ENCODE results near the gene LGALS3.

LGALS3 gene

GRCh38 chr14:55123852-55124639, 5.0 kb upstream of the LGALS3 start:
- H3K27me3 ChIP-seq (ENCODE audit: low read length) = no peaks in the 10 kb centered on the region
- H4K20me1 ChIP-seq (ENCODE audit: low read depth, low read length) = no peaks in the 10 kb centered on the region
- H3K9ac ChIP-seq (ENCODE audit: low read length) = no peak overlapping the region
- H3K27ac ChIP-seq (ENCODE audit: low read depth, low read length) = no peak overlapping the region
- no peak overlapping the region for H3K4me2 ChIP-seq (ENCODE audit: low read depth, low read length, poor library complexity, severe bottlenecking)
- no peak for TF ChIP-seq CTCF (IDR thresholded peaks at IDR 0.05; ENCODE audit: insufficient read depth, low read length, poor library complexity, severe bottlenecking)
- no peak for TF ChIP-seq EZH2phosphoT487 (conservative IDR thresholded peaks at IDR 0.05; ENCODE audit: low read length)
- H3K9me2 ChIP-seq (replicated peaks; ENCODE audit: insufficient read depth, low read length) = no peaks in the 10 kb centered on the region
- H3K9me3 ChIP-seq (ENCODE audit: insufficient read depth, low read length) = no peaks in the 10 kb centered on the region
- H3K79me2 ChIP-seq (ENCODE audit: insufficient read depth, low read length) = no peaks in the 10 kb centered on the region
- H3K36me3 ChIP-seq (ENCODE audit: low read length) = no peaks in the 10 kb centered on the region
- H3F3A ChIP-seq (ENCODE audit: insufficient read depth) = no peaks in the 10 kb centered on the region; the same call in 1 of the 2 replicates
- no peak overlapping the region for H3K4me3 ChIP-seq (ENCODE audit: insufficient read depth, low read length, poor library complexity, severe bottlenecking)
- H2AFZ ChIP-seq (ENCODE audit: low read depth, low read length, severe bottlenecking) = no peak overlapping the region

GRCh38 chr14:55124774-55125386, 4.2 kb upstream of the LGALS3 start:
- Histone ChIP-seq H4K20me1 (ENCODE audit: low read depth, low read length) (no peaks in the 10 kb centered on the region), H3K9me3 (ENCODE audit: insufficient read depth, low read length) (no peaks in the 10 kb centered on the region), H3K27me3 (ENCODE audit: low read length) (no peaks in the 10 kb centered on the region), H3F3A (ENCODE audit: insufficient read depth) (no peaks in the 10 kb centered on the region; the same call in 1 of the 2 replicates), H3K79me2 (ENCODE audit: insufficient read depth, low read length) (no peaks in the 10 kb centered on the region), H2AFZ (ENCODE audit: low read depth, low read length, severe bottlenecking) (no peak overlapping the region), H3K4me2 (ENCODE audit: low read depth, low read length, poor library complexity, severe bottlenecking) (no peak overlapping the region), H3K4me3 (ENCODE audit: insufficient read depth, low read length, poor library complexity, severe bottlenecking) (no peak overlapping the region), H3K9me2 (replicated peaks; ENCODE audit: insufficient read depth, low read length) (no peaks in the 10 kb centered on the region), H3K9ac (ENCODE audit: low read length) (no peak overlapping the region), H3K36me3 (ENCODE audit: low read length) (no peaks in the 10 kb centered on the region), H3K27ac (ENCODE audit: low read depth, low read length) (no peak overlapping the region)
- no peak for TF ChIP-seq CTCF (IDR thresholded peaks at IDR 0.05; ENCODE audit: insufficient read depth, low read length, poor library complexity, severe bottlenecking)
- no peak for TF ChIP-seq EZH2phosphoT487 (conservative IDR thresholded peaks at IDR 0.05; ENCODE audit: low read length)

- H4K20me1 ChIP-seq (ENCODE audit: low read depth, low read length) = no peaks in the 10 kb centered on the region
- no peaks in the 10 kb centered on the region for H3K9me2 ChIP-seq (replicated peaks; ENCODE audit: insufficient read depth, low read length)
- no peak overlapping the region for H3K4me2 ChIP-seq (ENCODE audit: low read depth, low read length, poor library complexity, severe bottlenecking)
- no peaks in the 10 kb centered on the region; the same call in 1 of the 2 replicates for H3F3A ChIP-seq (ENCODE audit: insufficient read depth)
- no peak overlapping the region for H3K27ac ChIP-seq (ENCODE audit: low read depth, low read length)
- H2AFZ ChIP-seq (ENCODE audit: low read depth, low read length, severe bottlenecking) = no peak overlapping the region
- TF ChIP-seq CTCF (IDR thresholded peaks at IDR 0.05; ENCODE audit: insufficient read depth, low read length, poor library complexity, severe bottlenecking) (no peak), EZH2phosphoT487 (conservative IDR thresholded peaks at IDR 0.05; ENCODE audit: low read length) (no peak)
- H3K9me3 ChIP-seq (ENCODE audit: insufficient read depth, low read length) = no peaks in the 10 kb centered on the region
- H3K9ac ChIP-seq (ENCODE audit: low read length) = no peak overlapping the region
- no peaks in the 10 kb centered on the region for H3K27me3 ChIP-seq (ENCODE audit: low read length)
- no peaks in the 10 kb centered on the region for H3K36me3 ChIP-seq (ENCODE audit: low read length)
- H3K4me3 ChIP-seq (ENCODE audit: insufficient read depth, low read length, poor library complexity, severe bottlenecking) = no peak overlapping the region
- no peaks in the 10 kb centered on the region for H3K79me2 ChIP-seq (ENCODE audit: insufficient read depth, low read length)
Observed at GRCh38 chr14:55125403-55125802, 3.6 kb upstream of the LGALS3 start.

Data from SU-DHL-6 (cell line).